MM.1S (cell line): ENCODE data around the gene KLK14.

Experiments used
- DNase-seq: peaks from one replicate; pipeline ENCODE4 v3.0.0-alpha.2; 2015
- H2AFZ ChIP-seq: fragments of 300-600 bp; sonication (generic); 2 replicates; pipeline ENCODE4 v1.6.0; 2016; ENCODE audit warnings: antibody characterized with exemption, low read length
- H3F3A ChIP-seq: fragments of 300-600 bp; sonication (generic); 2 replicates; pipeline ENCODE4 v1.6.1; 2016; ENCODE audit warnings: mild to moderate bottlenecking, antibody characterized with exemption, low read length, moderate library complexity, mixed read lengths; ENCODE audit not compliant: insufficient read depth
- H3K27ac ChIP-seq: fragments of 300-600 bp; sonication (generic); 2 replicates; pipeline ENCODE4 v1.5.1; 2016; ENCODE audit warnings: mild to moderate bottlenecking, low read length
- H3K27me3 ChIP-seq: fragments of 300-600 bp; sonication (generic); replicated peaks from 2 replicates; pipeline ENCODE4 v1.6.0; 2016; ENCODE audit warnings: low read length; ENCODE audit not compliant: insufficient read depth
- H3K36me3 ChIP-seq: fragments of 300-600 bp; sonication (generic); replicated peaks from 2 replicates; pipeline ENCODE4 v1.6.1; 2016; ENCODE audit warnings: mild to moderate bottlenecking, low read length, mixed read lengths; ENCODE audit not compliant: insufficient read depth
- H3K4me1 ChIP-seq: fragments of 300-600 bp; sonication (generic); 2 replicates; pipeline ENCODE4 v1.6.1; 2016; ENCODE audit warnings: low read length, mixed read lengths
- H3K4me2 ChIP-seq: fragments of 300-600 bp; sonication (generic); 2 replicates; pipeline ENCODE4 v1.6.0; 2016; ENCODE audit warnings: low read depth, low read length
- H3K4me3 ChIP-seq: fragments of 300-600 bp; sonication (generic); 2 replicates; pipeline ENCODE4 v1.5.1; 2016; ENCODE audit warnings: low read length, mixed read lengths
- H3K79me2 ChIP-seq: fragments of 300-600 bp; sonication (generic); 2 replicates; pipeline ENCODE4 v1.6.1; 2016; ENCODE audit warnings: mixed run types, low read length, mixed read lengths
- H3K9ac ChIP-seq: fragments of 300-600 bp; sonication (generic); 2 replicates; pipeline ENCODE4 v1.6.1; 2016; ENCODE audit warnings: low read length, mixed read lengths
- H3K9me2 ChIP-seq: fragments of 300-600 bp; sonication (generic); replicated peaks from 2 replicates; pipeline ENCODE4 v1.6.1; 2016; ENCODE audit warnings: mild to moderate bottlenecking, low read length, mixed read lengths; ENCODE audit not compliant: insufficient read depth
- H3K9me3 ChIP-seq: fragments of 300-600 bp; sonication (generic); replicated peaks from 2 replicates; pipeline ENCODE4 v1.6.1; 2016; ENCODE audit warnings: mild to moderate bottlenecking, low read length, mixed read lengths; ENCODE audit not compliant: insufficient read depth
- H4K20me1 ChIP-seq: fragments of 300-600 bp; sonication (generic); 2 replicates; pipeline ENCODE4 v1.6.1; 2016; ENCODE audit warnings: mild to moderate bottlenecking, low read length, moderate library complexity, mixed read lengths; ENCODE audit not compliant: insufficient read depth
- CTCF ChIP-seq: fragments of 300-600 bp; sonication (generic); IDR thresholded peaks from 2 replicates; pipeline ENCODE4 v1.5.1; 2016; ENCODE audit warnings: antibody characterized with exemption, low read length, mixed read lengths
- EZH2 ChIP-seq: fragments of 300-600 bp; sonication (generic); optimal IDR thresholded peaks from 2 replicates; pipeline ENCODE3; 2017; ENCODE audit warnings: low read depth, mild to moderate bottlenecking, antibody characterized with exemption, low read length, mixed read lengths
- EZH2phosphoT487 ChIP-seq: fragments of 300-600 bp; sonication (generic); IDR thresholded peaks from 2 replicates; pipeline ENCODE4 v1.6.1; 2018; ENCODE audit warnings: antibody characterized with exemption, low read length

KLK14 gene

GRCh38 chr19:51078104-51078503 is 4.6 kb downstream of the KLK14 start:
- H3K9me2 ChIP-seq: no peaks in the 10 kb centered on the region
- peaks cover 33% of the 10 kb centered on the region for H3K27me3 ChIP-seq
- no peak for DNase-seq

GRCh38 chr19:51076631-51077213 is 6.0 kb downstream of the KLK14 start:
- H3K79me2 ChIP-seq: no peaks in the 10 kb centered on the region
- no peaks in the 10 kb centered on the region for H3K9me2 ChIP-seq
- peaks cover 28% of the 10 kb centered on the region for H3K27me3 ChIP-seq
- no peak for TF ChIP-seq EZH2phosphoT487
- no peak for TF ChIP-seq EZH2
- TF ChIP-seq CTCF: no peak
- H3K9ac ChIP-seq: no peak overlapping the region
- no peaks in the 10 kb centered on the region for H3K36me3 ChIP-seq
- no peaks in the 10 kb centered on the region for H4K20me1 ChIP-seq
- H3K27ac ChIP-seq: no peak overlapping the region
- no peaks in the 10 kb centered on the region for H3K4me1 ChIP-seq
- no peak overlapping the region for H2AFZ ChIP-seq
- H3K9me3 ChIP-seq: no peaks in the 10 kb centered on the region
- H3F3A ChIP-seq: no peaks in the 10 kb centered on the region
- DNase-seq: no peak
- no peak overlapping the region for H3K4me3 ChIP-seq
- no peak overlapping the region for H3K4me2 ChIP-seq

More at GRCh38 chr19:51078104-51078503, 4.6 kb downstream of the KLK14 start:
- no peak overlapping the region for H2AFZ ChIP-seq
- TF ChIP-seq CTCF: no peak
- no peak for TF ChIP-seq EZH2phosphoT487
- no peak for TF ChIP-seq EZH2
- no peaks in the 10 kb centered on the region for H3K4me1 ChIP-seq
- H3K9me3 ChIP-seq: no peaks in the 10 kb centered on the region
- no peaks in the 10 kb centered on the region for H3K36me3 ChIP-seq
- no peak overlapping the region for H3K27ac ChIP-seq
- H4K20me1 ChIP-seq: no peaks in the 10 kb centered on the region
- no peak overlapping the region for H3K9ac ChIP-seq
- H3K4me3 ChIP-seq: no peak overlapping the region
- no peaks in the 10 kb centered on the region for H3F3A ChIP-seq
- H3K79me2 ChIP-seq: no peaks in the 10 kb centered on the region
- no peak overlapping the region for H3K4me2 ChIP-seq

- no peak overlapping the region for H2AFZ ChIP-seq
- no peaks in the 10 kb centered on the region for H3K4me1 ChIP-seq
- no peak for DNase-seq
- H3K27me3 ChIP-seq: peaks cover 24% of the 10 kb centered on the region
- H3K79me2 ChIP-seq: no peaks in the 10 kb centered on the region
- H3K9me3 ChIP-seq: no peaks in the 10 kb centered on the region
- H3K9me2 ChIP-seq: no peaks in the 10 kb centered on the region
- no peak overlapping the region for H3K4me3 ChIP-seq
- no peaks in the 10 kb centered on the region for H3K36me3 ChIP-seq
- no peak overlapping the region for H3K4me2 ChIP-seq
- TF ChIP-seq EZH2phosphoT487: no peak
- TF ChIP-seq CTCF: no peak
- no peak for TF ChIP-seq EZH2
- H4K20me1 ChIP-seq: no peaks in the 10 kb centered on the region
- H3F3A ChIP-seq: no peaks in the 10 kb centered on the region
- no peak overlapping the region for H3K9ac ChIP-seq
- no peak overlapping the region for H3K27ac ChIP-seq
These were observed 6.7 kb downstream of the KLK14 start for GRCh38 chr19:51075998-51076397.
